ENCODE measurements around the gene NAA35.

DNA sequence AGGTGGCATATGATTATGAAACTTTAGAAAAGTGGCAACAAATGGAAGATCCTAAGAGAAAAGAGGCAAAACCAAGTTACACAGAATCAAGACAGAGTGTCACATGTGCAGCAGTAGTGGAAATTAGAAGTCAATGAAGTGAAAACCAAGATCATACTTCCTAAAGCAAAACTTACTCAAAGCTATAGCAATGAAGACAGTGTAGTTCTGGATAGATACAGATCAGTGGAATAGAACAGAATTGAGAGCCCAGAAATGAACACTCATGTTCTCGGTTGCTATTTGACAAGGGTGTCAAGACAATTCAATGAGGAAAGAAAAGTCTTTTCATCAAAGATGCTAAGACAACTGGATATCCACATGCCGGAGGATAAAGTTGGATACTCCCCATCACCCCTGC, 43.5 kb downstream of the NAA35 start:
- TF ChIP-seq CTCF (IDR thresholded peaks at IDR 0.05) (no peak), POLR2A (IDR thresholded peaks at IDR 0.05) (no peak), POLR2AphosphoS5 (IDR thresholded peaks at IDR 0.05) (no peak)
